GM12892 (cell line): ENCODE measurements around the gene ST6GALNAC6.

Source experiments
- POLR2AphosphoS5 ChIP-seq: IDR thresholded peaks from 2 replicates; pipeline ENCODE4 v1.6.1; 2011; ENCODE audit warnings: low read depth, low read length, control low read depth
- TAF1 ChIP-seq: IDR thresholded peaks from 2 replicates; pipeline ENCODE4 v1.6.1; 2011; ENCODE audit warnings: low read depth, mild to moderate bottlenecking, control low read depth, low read length, borderline replicate concordance

DNA sequence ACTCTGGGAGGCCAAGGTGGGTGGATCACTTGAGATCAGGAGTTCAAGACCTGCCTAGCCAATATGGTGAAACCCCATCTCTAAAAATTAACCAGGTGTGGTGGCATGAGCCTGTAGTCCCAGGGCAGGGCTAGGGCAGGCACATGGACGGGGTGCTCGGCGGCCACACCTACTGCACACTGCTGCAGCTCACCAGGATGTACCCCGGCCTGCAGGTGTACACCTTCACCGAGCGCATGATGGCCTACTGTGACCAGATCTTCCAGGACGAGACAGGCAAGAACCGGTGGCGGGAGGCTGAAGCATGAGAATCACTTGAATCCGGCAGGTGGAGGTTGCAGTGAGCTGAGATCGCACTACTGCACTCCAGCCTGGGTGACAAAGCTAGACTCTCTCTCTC, 14.3 kb upstream of the ST6GALNAC6 start:
- no peak for TF ChIP-seq POLR2AphosphoS5
- no peak for TF ChIP-seq TAF1
